Measurements from ENCODE around the gene USH1C.

DNA sequence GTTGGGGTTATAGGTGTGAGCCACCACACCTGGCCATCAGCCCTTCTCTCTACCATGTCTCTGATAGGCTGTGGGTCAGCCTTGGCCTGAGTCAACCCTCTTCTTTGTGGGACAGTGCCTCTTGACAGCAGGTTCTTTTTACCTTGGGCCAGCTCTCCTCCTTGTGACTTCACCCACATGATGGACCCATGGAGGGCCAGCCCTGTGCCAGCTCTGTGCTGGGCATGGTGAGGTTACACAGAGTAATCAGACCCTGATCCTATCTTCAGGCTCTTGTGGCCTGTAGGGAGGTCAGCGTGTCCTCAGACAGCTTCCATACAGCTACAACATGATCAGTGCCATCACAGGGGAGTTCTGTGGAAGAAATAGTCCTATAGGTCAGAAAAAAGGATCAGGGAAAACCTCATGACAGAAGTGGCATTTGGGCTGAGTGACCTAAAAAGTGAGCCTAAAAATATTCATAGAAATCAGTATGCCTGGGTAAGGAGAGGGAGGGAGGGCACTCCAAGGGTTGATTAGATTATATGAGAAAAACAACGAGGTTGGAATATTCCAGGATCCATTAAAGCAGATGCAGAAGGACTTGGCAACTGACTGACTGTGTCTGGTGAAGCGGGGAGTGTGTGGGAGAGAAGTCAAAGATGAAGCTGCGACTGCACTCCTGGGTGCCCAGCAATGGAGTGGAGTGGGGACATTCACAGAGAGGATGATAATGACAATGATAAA lies 19.9 kb upstream of the USH1C start:
- TF ChIP-seq CTCF (conservative IDR thresholded peaks at IDR 0.05): no peak
- no peak for TF ChIP-seq ZFX (IDR thresholded peaks at IDR 0.05)

Measured in C4-2B (cell line).